K562 (cell line): ENCODE results near the gene RPF1. TPM values are rescaled to one million over a fixed set of nuclear protein-coding genes. Genes with fewer than 3 reads are reported as not detected.

ENCODE experiments used
- ATAC-seq: fragments of 200-7000 bp; cut with Tn5 transposase; 3 replicates; pipeline ENCODE4 v1.9.1; 2020; ENCODE audit warnings: moderate library complexity
- BruUV-seq: library from RNA; stranded (reverse); fragments of 400-500 nt; replicated peaks from 2 replicates; lab custom pipeline; 2021; lab: Mats Ljungman, UMichigan
- CTCF ChIA-PET: fragments of 300-600 bp; formaldehyde crosslinking; extraction: SDS; loops from one replicate; lab custom pipeline; 2021; ENCODE audit warnings: low intra/inter-chr PET ratio; lab: Yijun Ruan, JAX
- POLR2A ChIA-PET: fragments of 300-600, 350-650 bp; sonication (Branson Sonifier 250); formaldehyde crosslinking; extraction: SDS; loops from one replicate; lab custom pipeline; 2021; ENCODE audit warnings: antibody characterized with exemption, inconsistent platforms; lab: Yijun Ruan, JAX
- DNase-seq, 4 experiments: peaks; one replicate each; pipeline versions ENCODE4 v3.0.0 to v3.0.0-alpha.2; 2011 to 2018; ENCODE audit warnings: low spot score in 3 of 4, mixed read lengths in 3 of 4; ENCODE audit errors: extremely low read depth in 1 of 4
- FAIRE-seq: peaks from 2 replicates; lab custom pipeline; 2011; peaks lifted over from hg19 to GRCh38; lab: Jason Lieb, UNC
- H2AFZ ChIP-seq: 2 replicates; pipeline ENCODE4 v1.6.0; 2011; ENCODE audit warnings: low read depth, low read length, control low read depth, inconsistent platforms
- H3K27ac ChIP-seq: fragments of 200-600 bp; 3 replicates; pipeline ENCODE4 v1.8.0; 2011; ENCODE audit warnings: low read depth, mild to moderate bottlenecking, control low read depth, inconsistent platforms, low read length, moderate library complexity, mixed read lengths; ENCODE audit errors: extremely low read depth
- H3K27me3 ChIP-seq, 2 experiments: fragments of 300-600 bp in 1 of 2; 2 replicates in 1 of 2; 3 replicates in 1 of 2; pipeline versions ENCODE4 v1.6.0 to v1.8.0; 2011; ENCODE audit warnings: inconsistent platforms in 2 of 2, low read length in 2 of 2, mild to moderate bottlenecking in 1 of 2, mixed read lengths in 1 of 2, moderate library complexity in 1 of 2; ENCODE audit not compliant: control insufficient read depth in 2 of 2, insufficient read depth in 2 of 2
- H3K36me3 ChIP-seq: fragments of 300-600 bp; 3 replicates; pipeline ENCODE4 v1.8.0; 2011; ENCODE audit warnings: mild to moderate bottlenecking, low read length, inconsistent platforms; ENCODE audit not compliant: control insufficient read depth, insufficient read depth
- H3K4me1 ChIP-seq, 2 experiments: fragments of 200-600 bp in 1 of 2; replicated peaks in 1 of 2; 2 replicates in 1 of 2; 3 replicates in 1 of 2; pipeline versions ENCODE4 v1.5.1 to v1.8.0; 2011; ENCODE audit warnings: inconsistent platforms in 2 of 2, low read length in 2 of 2, mild to moderate bottlenecking in 1 of 2, mixed read lengths in 1 of 2, moderate library complexity in 1 of 2; ENCODE audit not compliant: control insufficient read depth in 2 of 2, insufficient read depth in 2 of 2
- H3K4me2 ChIP-seq: 2 replicates; pipeline ENCODE4 v1.6.1; 2011; ENCODE audit warnings: low read length, control low read depth, inconsistent platforms, mixed read lengths; ENCODE audit not compliant: insufficient read depth
- H3K4me3 ChIP-seq: fragments of 200-600 bp; sonication (generic), shearing (Covaris generic); 2 replicates; pipeline ENCODE4 v1.5.1; 2016; ENCODE audit warnings: control low read depth, inconsistent platforms
- H3K79me2 ChIP-seq: fragments of 200-600 bp; 3 replicates; pipeline ENCODE4 v1.8.0; 2011; ENCODE audit warnings: low read length, inconsistent platforms; ENCODE audit not compliant: control insufficient read depth, insufficient read depth
- H3K9ac ChIP-seq, 2 experiments: 2 replicates each; pipeline versions ENCODE4 v1.6.0 to v1.6.1; 2011; ENCODE audit warnings: low read depth in 2 of 2, low read length in 2 of 2, control low read depth in 1 of 2, inconsistent platforms in 1 of 2, mild to moderate bottlenecking in 1 of 2, mixed read lengths in 1 of 2; ENCODE audit not compliant: insufficient read depth in 1 of 2
- H3K9me1 ChIP-seq: one replicate; pipeline ENCODE4 v1.6.0; 2011; ENCODE audit warnings: inconsistent platforms, mild to moderate bottlenecking, low read length, moderate library complexity; ENCODE audit not compliant: control insufficient read depth, insufficient read depth
- H3K9me3 ChIP-seq: replicated peaks from 2 replicates; pipeline ENCODE4 v1.5.1; 2011; ENCODE audit warnings: low read depth, low read length, inconsistent platforms; ENCODE audit not compliant: control insufficient read depth, insufficient read depth
- H4K20me1 ChIP-seq: replicated peaks from 2 replicates; pipeline ENCODE4 v1.6.1; 2011; ENCODE audit warnings: low read length, inconsistent platforms, mixed read lengths; ENCODE audit not compliant: control insufficient read depth, insufficient read depth
- BACH1 ChIP-seq: fragments of 200-800 bp; sonication (Bioruptor generic); IDR thresholded peaks from 2 replicates; pipeline ENCODE4 v1.6.1; 2016; ENCODE audit warnings: missing genetic modification characterization, missing compliant biosample characterization
- EZH2 ChIP-seq: IDR thresholded peaks from 2 replicates; pipeline ENCODE4 v1.6.1; 2012; ENCODE audit warnings: low read depth, mild to moderate bottlenecking, inconsistent platforms, low read length, borderline replicate concordance
- FOXM1 ChIP-seq, 2 experiments: fragments of 450-650 bp in 1 of 2; sonication (generic) in 1 of 2; formaldehyde crosslinking in 1 of 2; IDR thresholded peaks; 2 replicates each; pipeline versions ENCODE4 v1.6.1 to v1.9.0; 2017 to 2022; ENCODE audit warnings: low read depth in 2 of 2, mild to moderate bottlenecking in 2 of 2, missing genetic modification reagents in 1 of 2, moderate library complexity in 1 of 2
- ILK ChIP-seq: fragments of 450-650 bp; IDR thresholded peaks from 2 replicates; pipeline ENCODE4 v1.6.1; 2016; ENCODE audit warnings: missing genetic modification characterization, low read depth, mild to moderate bottlenecking, missing compliant biosample characterization, moderate library complexity, borderline replicate concordance
- NCOA1 ChIP-seq: fragments of 450-650 bp; IDR thresholded peaks from 2 replicates; pipeline ENCODE4 v1.6.1; 2016; ENCODE audit warnings: low read depth
- NFE2 ChIP-seq: IDR thresholded peaks from 2 replicates; pipeline ENCODE4 v1.6.1; 2014; ENCODE audit warnings: antibody characterized with exemption, low read depth
- POLR2AphosphoS5 ChIP-seq: IDR thresholded peaks from 2 replicates; pipeline ENCODE4 v1.6.1; 2011; ENCODE audit warnings: mild to moderate bottlenecking, low read depth, low read length, moderate library complexity; ENCODE audit not compliant: control insufficient read depth, insufficient read depth
- POLR2G ChIP-seq: fragments of 200-400 bp; formaldehyde crosslinking; IDR thresholded peaks from 2 replicates; pipeline ENCODE4 v1.6.1; 2017; ENCODE audit warnings: low read depth, mild to moderate bottlenecking, antibody characterized with exemption, low read length, moderate library complexity
- SREBF1 ChIP-seq: fragments of 150-350 bp; IDR thresholded peaks from 2 replicates; pipeline ENCODE4 v1.6.1; 2014; ENCODE audit warnings: antibody characterized with exemption, low read depth, low read length, borderline replicate concordance
- TOE1 ChIP-seq, 2 experiments: fragments of 450-650 bp in 1 of 2; sonication (generic) in 1 of 2; formaldehyde crosslinking in 1 of 2; IDR thresholded peaks; 2 replicates each; pipeline versions ENCODE4 v1.7.1 to v1.8.0; 2016 to 2022; ENCODE audit warnings: borderline replicate concordance in 2 of 2, mild to moderate bottlenecking in 2 of 2, antibody characterized with exemption in 1 of 2, inconsistent platforms in 1 of 2, low read depth in 1 of 2, missing genetic modification reagents in 1 of 2, moderate library complexity in 1 of 2
- ZNF384 ChIP-seq: IDR thresholded peaks from 2 replicates; pipeline ENCODE4 v1.6.1; 2012; ENCODE audit warnings: low read depth, low read length, improper control_type of control experiment
- WGBS: fragments of 100-300 bp; shearing (Covaris generic); methylation state at CpG from one replicate; pipeline ENCODE4 v1.1.6; 2016; ENCODE audit warnings: low coverage, mixed read lengths; ENCODE audit not compliant: insufficient coverage; ENCODE audit errors: missing lambda C conversion rate; 5-methylcytosine and 5-hydroxymethylcytosine counted together
- in situ Hi-C: fragments of 300-500 bp; cut with MboI; formaldehyde crosslinking; loops from 4 replicates; pipeline ENCODE4 v1.15.0; 2018; ENCODE audit warnings: inconsistent platforms, mixed read lengths
- intact Hi-C: fragments of 100-400 bp; cut with micrococcal nuclease; formaldehyde crosslinking; loops from 2 replicates; pipeline ENCODE4 v1.14.2; 2022
- polyA plus RNA-seq, 8 experiments: library from polyadenylated mRNA; depleted of rRNA in 4 of 8; stranded (reverse) in 5 of 8; unstranded in 3 of 8; fragments of >200 nt; fragmentation: Nextera tagmentation in 2 of 8; fragmentation: Illumina TruSeq in 1 of 8; extraction: Ambion mirVana in 2 of 8; extraction: Trizol in 1 of 8; gene quantifications; 2 replicates each; pipeline versions ENCODE4 v1.2.1 to v1.2.3, GENCODE V29; 2011 to 2014; ENCODE audit warnings: inconsistent platforms in 1 of 8, missing spikeins in 1 of 8
- total RNA-seq, 7 experiments: library from RNA; depleted of rRNA in 6 of 7; stranded (reverse); fragments of >200 nt in 6 of 7; fragmentation: Illumina TruSeq in 2 of 7; extraction: Trizol in 2 of 7; gene quantifications; 2 replicates each; pipeline versions ENCODE4 v1.2.1 to v1.2.3, GENCODE V29; 2011 to 2021; ENCODE audit warnings: low replicate concordance in 1 of 7
- TF ChIP-seq, protein P1 (sequence below), 3 experiments: fragments of 200-800 bp in 1 of 3; fragments of 250-450 bp in 1 of 3; fragments of 450-650 bp in 1 of 3; sonication (Bioruptor Pico) in 1 of 3; sonication (Bioruptor generic) in 1 of 3; formaldehyde crosslinking in 1 of 3; IDR thresholded peaks; 2 replicates each; pipeline versions ENCODE4 v1.6.1 to v1.8.0; 2016 to 2022; ENCODE audit warnings: mild to moderate bottlenecking in 2 of 3, missing genetic modification characterization in 2 of 3, missing compliant biosample characterization in 1 of 3, moderate library complexity in 1 of 3
- TF ChIP-seq, protein P2 (sequence below): sonication (generic); IDR thresholded peaks from 2 replicates; pipeline ENCODE4 v1.6.1; 2016
- TF ChIP-seq, protein P3 (sequence below): fragments of 250-450 bp; sonication (Bioruptor Pico); IDR thresholded peaks from 2 replicates; pipeline ENCODE4 v1.8.0; 2022; ENCODE audit warnings: inconsistent platforms, mild to moderate bottlenecking, moderate library complexity, borderline replicate concordance

RPF1 gene
- total and polyA plus RNA-seq, 9 of the 15 experiments (the other 6 are each of a cell fraction or from before 2014, with no cell fraction given): 52.4 to 156 (median 90.2) TPM

DNA sequence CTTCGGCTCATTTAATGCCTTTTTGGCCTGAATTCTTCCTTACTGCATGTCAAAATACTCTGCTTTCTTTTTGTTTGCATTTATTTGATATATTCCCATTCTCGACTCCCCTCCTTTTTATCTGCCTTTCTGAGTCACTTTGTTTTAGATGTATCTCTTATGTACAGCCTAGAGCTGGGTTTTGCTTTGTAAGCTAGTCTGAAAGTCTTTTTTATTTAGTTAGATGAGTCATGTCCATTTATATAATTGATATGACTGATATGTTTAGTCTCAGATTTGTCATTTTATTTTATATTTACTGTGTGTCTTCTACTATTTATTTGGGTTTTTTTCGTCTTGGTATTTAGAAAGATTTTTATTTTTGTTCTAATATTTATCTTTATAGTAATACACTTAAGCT lies 60.9 kb downstream of the RPF1 start:
- no peaks in the 10 kb centered on the region for H3K27me3 ChIP-seq
- H4K20me1 ChIP-seq: no peaks in the 10 kb centered on the region
- DNase-seq (no peak), FAIRE-seq (no peak), ATAC-seq (no peak)
- 40% methylated on average over 3 of the region's 3 CpGs for WGBS
- intact Hi-C loops: loop anchor here (5.0 kb wide), 2 partner anchors 62 to 232 kb away; no protein-coding TSS in a partner anchor
- H3K9me3 ChIP-seq: no peaks in the 10 kb centered on the region
- in situ Hi-C loops: no loop called here
- no peak overlapping the region for H3K4me3 ChIP-seq
- ChIA-PET CTCF (no interaction called here), POLR2A (no interaction called here)
- no peak overlapping the region for H3K4me2 ChIP-seq
- no peaks in the 10 kb centered on the region for H3K36me3 ChIP-seq
- no peak overlapping the region for H2AFZ ChIP-seq
- H3K4me1 ChIP-seq: no peaks in the 10 kb centered on the region
- no peaks in the 10 kb centered on the region for H3K9me1 ChIP-seq
- H3K27ac ChIP-seq: no peak overlapping the region
- H3K79me2 ChIP-seq: no peaks in the 10 kb centered on the region
- no peak overlapping the region for H3K9ac ChIP-seq
- no TSS peak for BruUV-seq
- no peak for TF ChIP-seq NFE2
- no peak for TF ChIP-seq EZH2
- TF ChIP-seq FOXM1 (IDR thresholded peaks at IDR 0.05; ENCODE audit: low read depth): no peak
- TF ChIP-seq FOXM1 (CRISPR knock-in tag; IDR thresholded peaks at IDR 0.05; ENCODE audit: low read depth): no peak
- TF ChIP-seq, protein P1, sequence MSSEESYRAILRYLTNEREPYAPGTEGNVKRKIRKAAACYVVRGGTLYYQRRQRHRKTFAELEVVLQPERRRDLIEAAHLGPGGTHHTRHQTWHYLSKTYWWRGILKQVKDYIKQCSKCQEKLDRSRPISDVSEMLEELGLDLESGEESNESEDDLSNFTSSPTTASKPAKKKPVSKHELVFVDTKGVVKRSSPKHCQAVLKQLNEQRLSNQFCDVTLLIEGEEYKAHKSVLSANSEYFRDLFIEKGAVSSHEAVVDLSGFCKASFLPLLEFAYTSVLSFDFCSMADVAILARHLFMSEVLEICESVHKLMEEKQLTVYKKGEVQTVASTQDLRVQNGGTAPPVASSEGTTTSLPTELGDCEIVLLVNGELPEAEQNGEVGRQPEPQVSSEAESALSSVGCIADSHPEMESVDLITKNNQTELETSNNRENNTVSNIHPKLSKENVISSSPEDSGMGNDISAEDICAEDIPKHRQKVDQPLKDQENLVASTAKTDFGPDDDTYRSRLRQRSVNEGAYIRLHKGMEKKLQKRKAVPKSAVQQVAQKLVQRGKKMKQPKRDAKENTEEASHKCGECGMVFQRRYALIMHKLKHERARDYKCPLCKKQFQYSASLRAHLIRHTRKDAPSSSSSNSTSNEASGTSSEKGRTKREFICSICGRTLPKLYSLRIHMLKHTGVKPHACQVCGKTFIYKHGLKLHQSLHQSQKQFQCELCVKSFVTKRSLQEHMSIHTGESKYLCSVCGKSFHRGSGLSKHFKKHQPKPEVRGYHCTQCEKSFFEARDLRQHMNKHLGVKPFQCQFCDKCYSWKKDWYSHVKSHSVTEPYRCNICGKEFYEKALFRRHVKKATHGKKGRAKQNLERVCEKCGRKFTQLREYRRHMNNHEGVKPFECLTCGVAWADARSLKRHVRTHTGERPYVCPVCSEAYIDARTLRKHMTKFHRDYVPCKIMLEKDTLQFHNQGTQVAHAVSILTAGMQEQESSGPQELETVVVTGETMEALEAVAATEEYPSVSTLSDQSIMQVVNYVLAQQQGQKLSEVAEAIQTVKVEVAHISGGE (CRISPR knock-in tag; IDR thresholded peaks at IDR 0.05): no peak
- TF ChIP-seq POLR2G: no peak
- TF ChIP-seq, protein P2, sequence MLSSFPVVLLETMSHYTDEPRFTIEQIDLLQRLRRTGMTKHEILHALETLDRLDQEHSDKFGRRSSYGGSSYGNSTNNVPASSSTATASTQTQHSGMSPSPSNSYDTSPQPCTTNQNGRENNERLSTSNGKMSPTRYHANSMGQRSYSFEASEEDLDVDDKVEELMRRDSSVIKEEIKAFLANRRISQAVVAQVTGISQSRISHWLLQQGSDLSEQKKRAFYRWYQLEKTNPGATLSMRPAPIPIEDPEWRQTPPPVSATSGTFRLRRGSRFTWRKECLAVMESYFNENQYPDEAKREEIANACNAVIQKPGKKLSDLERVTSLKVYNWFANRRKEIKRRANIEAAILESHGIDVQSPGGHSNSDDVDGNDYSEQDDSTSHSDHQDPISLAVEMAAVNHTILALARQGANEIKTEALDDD: no peak
- TF ChIP-seq, protein P3, sequence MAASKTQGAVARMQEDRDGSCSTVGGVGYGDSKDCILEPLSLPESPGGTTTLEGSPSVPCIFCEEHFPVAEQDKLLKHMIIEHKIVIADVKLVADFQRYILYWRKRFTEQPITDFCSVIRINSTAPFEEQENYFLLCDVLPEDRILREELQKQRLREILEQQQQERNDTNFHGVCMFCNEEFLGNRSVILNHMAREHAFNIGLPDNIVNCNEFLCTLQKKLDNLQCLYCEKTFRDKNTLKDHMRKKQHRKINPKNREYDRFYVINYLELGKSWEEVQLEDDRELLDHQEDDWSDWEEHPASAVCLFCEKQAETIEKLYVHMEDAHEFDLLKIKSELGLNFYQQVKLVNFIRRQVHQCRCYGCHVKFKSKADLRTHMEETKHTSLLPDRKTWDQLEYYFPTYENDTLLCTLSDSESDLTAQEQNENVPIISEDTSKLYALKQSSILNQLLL (CRISPR knock-in tag): no peak
- TF ChIP-seq BACH1 (tag): no peak
- TF ChIP-seq NCOA1: no peak
- no peak for TF ChIP-seq ZNF384
- TF ChIP-seq ILK: no peak
- TF ChIP-seq TOE1 (IDR thresholded peaks at IDR 0.05; ENCODE audit: borderline replicate concordance): no peak
- no peak for TF ChIP-seq TOE1 (CRISPR knock-in tag; IDR thresholded peaks at IDR 0.05; ENCODE audit: borderline replicate concordance, low read depth)
- no peak for TF ChIP-seq POLR2AphosphoS5
- TF ChIP-seq SREBF1: no peak
